ENCODE data around the gene SLAMF9. TPM values are rescaled to one million over a fixed set of nuclear protein-coding genes. Genes with fewer than 3 reads are reported as not detected.
A peak's percentile ranks its signal among the peaks of the same experiment; 100 is the strongest.

The SLAMF9 gene
- total RNA-seq, 2 donors from 2014 or later: not detected

GRCh38 chr1:159924791-159925718 is 29.0 kb downstream of the SLAMF9 start, which contains the start of gene TAGLN2:
TSS of gene TAGLN2 (minus strand) at chr1:159925507. CDS start at chr1:159920509, 4,998 bp downstream.
- H3K36me3 ChIP-seq: no peaks in the 10 kb centered on the region
- DNase-seq (ENCODE audit: low spot score): peak; percentile 90
- H3K4me3 ChIP-seq: peak within 1 kb of the TSS; percentile 53 to 66
- intact Hi-C loops (cut with DNase I): loop anchor here (10.0 kb wide), 1 partner anchor 70 kb away; no protein-coding TSS in a partner anchor
- peak within 1 kb of the TSS; percentile 72 to 84 for H3K27ac ChIP-seq
- H3K9me3 ChIP-seq: no peaks in the 10 kb centered on the region
- no peaks in the 10 kb centered on the region for H3K27me3 ChIP-seq (replicated peaks; ENCODE audit: insufficient read depth)
- TF ChIP-seq POLR2AphosphoS5 (IDR thresholded peaks at IDR 0.05) (peak; percentile 95), POLR2A (IDR thresholded peaks at IDR 0.05) (peak; percentile 96)
- TF ChIP-seq, protein P1, sequence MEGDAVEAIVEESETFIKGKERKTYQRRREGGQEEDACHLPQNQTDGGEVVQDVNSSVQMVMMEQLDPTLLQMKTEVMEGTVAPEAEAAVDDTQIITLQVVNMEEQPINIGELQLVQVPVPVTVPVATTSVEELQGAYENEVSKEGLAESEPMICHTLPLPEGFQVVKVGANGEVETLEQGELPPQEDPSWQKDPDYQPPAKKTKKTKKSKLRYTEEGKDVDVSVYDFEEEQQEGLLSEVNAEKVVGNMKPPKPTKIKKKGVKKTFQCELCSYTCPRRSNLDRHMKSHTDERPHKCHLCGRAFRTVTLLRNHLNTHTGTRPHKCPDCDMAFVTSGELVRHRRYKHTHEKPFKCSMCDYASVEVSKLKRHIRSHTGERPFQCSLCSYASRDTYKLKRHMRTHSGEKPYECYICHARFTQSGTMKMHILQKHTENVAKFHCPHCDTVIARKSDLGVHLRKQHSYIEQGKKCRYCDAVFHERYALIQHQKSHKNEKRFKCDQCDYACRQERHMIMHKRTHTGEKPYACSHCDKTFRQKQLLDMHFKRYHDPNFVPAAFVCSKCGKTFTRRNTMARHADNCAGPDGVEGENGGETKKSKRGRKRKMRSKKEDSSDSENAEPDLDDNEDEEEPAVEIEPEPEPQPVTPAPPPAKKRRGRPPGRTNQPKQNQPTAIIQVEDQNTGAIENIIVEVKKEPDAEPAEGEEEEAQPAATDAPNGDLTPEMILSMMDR (IDR thresholded peaks at IDR 0.05): peak in 1 of 4 experiments; percentile 7
- H3K4me1 ChIP-seq (replicated peaks): peaks cover 17% of the 10 kb centered on the region
- WGBS: under 1% methylated on average over 41 of the region's 58 CpGs

DNA sequence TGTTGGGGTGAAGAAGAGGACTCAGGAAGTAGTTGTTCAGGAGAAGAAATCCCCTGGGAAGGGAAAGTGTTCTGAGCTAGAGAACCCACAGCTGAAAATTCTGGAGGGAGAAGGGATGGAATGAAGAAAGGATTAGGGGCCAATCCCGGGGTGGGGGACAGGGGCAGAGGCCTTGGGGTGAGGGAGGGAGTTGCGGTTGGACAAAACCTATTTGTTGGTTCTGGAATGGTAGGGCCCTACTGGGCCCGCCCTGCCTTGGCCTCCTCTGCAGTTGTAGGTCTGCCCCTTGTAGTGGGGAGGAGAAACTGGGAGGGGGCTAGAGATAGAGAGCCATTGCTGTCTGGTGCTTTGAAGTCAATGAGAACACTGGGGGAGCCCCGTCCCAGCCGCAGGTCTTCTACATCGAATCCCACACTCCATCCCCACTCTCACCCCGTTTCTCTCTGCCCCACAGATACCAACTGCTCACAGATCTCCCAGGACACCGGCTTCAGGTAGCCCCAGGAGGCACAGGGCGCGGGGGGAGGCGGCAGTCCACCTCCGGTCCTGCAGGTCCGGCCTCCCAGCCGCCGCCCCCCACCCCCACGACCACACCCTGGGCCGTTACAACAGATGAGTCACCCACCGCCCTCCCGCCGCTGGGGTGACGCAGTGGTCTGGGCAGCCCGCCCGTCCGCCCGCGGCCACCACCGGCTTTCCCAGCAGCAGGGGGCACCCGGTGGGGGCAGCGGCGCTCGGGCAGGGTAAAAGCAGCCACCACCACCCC is 29.8 kb downstream of the SLAMF9 start:
- DNase-seq (ENCODE audit: low spot score): peak; percentile 85
- H3K27me3 ChIP-seq (replicated peaks; ENCODE audit: insufficient read depth): no peaks in the 10 kb centered on the region
- intact Hi-C loops (cut with DNase I): loop anchor here (10.0 kb wide), 1 partner anchor 69 kb away; no protein-coding TSS in a partner anchor
- whole genome bisulfite sequencing: 3% methylated on average over 16 of the region's 31 CpGs
- H3K4me3 ChIP-seq: peak overlapping the region; percentile 53 to 66
- peaks cover 17% of the 10 kb centered on the region for H3K4me1 ChIP-seq (replicated peaks)
- no peaks in the 10 kb centered on the region for H3K9me3 ChIP-seq
- TF ChIP-seq POLR2A (IDR thresholded peaks at IDR 0.05) (peak; percentile 70), POLR2AphosphoS5 (IDR thresholded peaks at IDR 0.05) (peak; percentile 51)
- TF ChIP-seq, protein P1 (IDR thresholded peaks at IDR 0.05): peak in 1 of 4 experiments; percentile 17
- peaks cover 0 to 8% of the 10 kb centered on the region in 2 donors for H3K36me3 ChIP-seq
- H3K27ac ChIP-seq: peak overlapping the region; percentile 72 to 84

GRCh38 chr1:159923203-159924024 is 30.6 kb downstream of the SLAMF9 start:
- WGBS: 5% methylated on average over 20 of the region's 20 CpGs
- Histone ChIP-seq H3K27me3 (replicated peaks; ENCODE audit: insufficient read depth) (no peaks in the 10 kb centered on the region), H3K36me3 (peaks cover 3 to 15% of the 10 kb centered on the region in 2 donors), H3K4me3 (peak overlapping the region; percentile 53 to 66), H3K27ac (peak overlapping the region; percentile 72 to 84), H3K4me1 (replicated peaks) (peaks cover 17% of the 10 kb centered on the region), H3K9me3 (no peaks in the 10 kb centered on the region)
- intact Hi-C loops (cut with DNase I): loop anchor here (10.0 kb wide), 1 partner anchor 69 kb away; no protein-coding TSS in a partner anchor
- DNase-seq (ENCODE audit: low spot score): peak; percentile 71
- TF ChIP-seq POLR2AphosphoS5 (IDR thresholded peaks at IDR 0.05) (peak; percentile 4), POLR2A (IDR thresholded peaks at IDR 0.05) (peak; percentile 71)
- TF ChIP-seq, protein P1 (IDR thresholded peaks at IDR 0.05): no peak

GRCh38 chr1:159922511-159923202 is 31.4 kb downstream of the SLAMF9 start:
- peaks cover 17% of the 10 kb centered on the region for H3K4me1 ChIP-seq (replicated peaks)
- intact Hi-C loops (cut with DNase I): loop anchor here (10.0 kb wide), 1 partner anchor 68 kb away; no protein-coding TSS in a partner anchor
- H3K27me3 ChIP-seq (replicated peaks; ENCODE audit: insufficient read depth): no peaks in the 10 kb centered on the region
- peaks cover 7 to 15% of the 10 kb centered on the region in 2 donors for H3K36me3 ChIP-seq
- H3K27ac ChIP-seq: peak overlapping the region; percentile 72 to 84
- DNase-seq (ENCODE audit: low spot score): no peak
- 50% methylated on average over 6 of the region's 8 CpGs for WGBS
- H3K9me3 ChIP-seq: no peaks in the 10 kb centered on the region
- H3K4me3 ChIP-seq: peak overlapping the region in 1 of 2 donors; percentile 66
- TF ChIP-seq POLR2AphosphoS5 (IDR thresholded peaks at IDR 0.05) (no peak), POLR2A (IDR thresholded peaks at IDR 0.05) (no peak)
- TF ChIP-seq, protein P1 (IDR thresholded peaks at IDR 0.05): no peak
